DOHH2 (cell line): ENCODE data around the gene FGF11.

ENCODE experiments used
- H3F3A ChIP-seq: fragments of 200-600 bp; sonication (generic), shearing (Covaris generic); 2 replicates; pipeline ENCODE4 v1.6.0; 2016; ENCODE audit warnings: antibody characterized with exemption, mild to moderate bottlenecking; ENCODE audit not compliant: control insufficient read depth, insufficient read depth
- H3K27ac ChIP-seq: fragments of 200-600 bp; sonication (generic); 2 replicates; pipeline ENCODE4 v1.5.1; 2014; ENCODE audit warnings: low read depth, mild to moderate bottlenecking, low read length, moderate library complexity
- H3K27me3 ChIP-seq: fragments of 200-600 bp; sonication (generic); 2 replicates; pipeline ENCODE4 v1.6.1; 2014; ENCODE audit warnings: mild to moderate bottlenecking, low read length, mixed read lengths; ENCODE audit not compliant: control insufficient read depth
- H3K36me3 ChIP-seq: fragments of 200-600 bp; sonication (generic); 2 replicates; pipeline ENCODE4 v1.6.1; 2014; ENCODE audit warnings: mild to moderate bottlenecking, low read length, moderate library complexity, mixed read lengths; ENCODE audit not compliant: control insufficient read depth
- H3K4me1 ChIP-seq: fragments of 200-600 bp; sonication (generic); 2 replicates; pipeline ENCODE4 v1.6.1; 2014; ENCODE audit warnings: mild to moderate bottlenecking, low read length, mixed read lengths; ENCODE audit not compliant: control insufficient read depth
- H3K4me2 ChIP-seq: fragments of 200-600 bp; sonication (generic); 2 replicates; pipeline ENCODE4 v1.6.0; 2014; ENCODE audit warnings: mild to moderate bottlenecking, low read length, moderate library complexity
- H3K4me3 ChIP-seq: fragments of 200-600 bp; sonication (generic); 2 replicates; pipeline ENCODE4 v1.5.1; 2014; ENCODE audit warnings: mild to moderate bottlenecking, low read length, mixed read lengths
- H3K79me2 ChIP-seq: fragments of 200-600 bp; sonication (generic); 2 replicates; pipeline ENCODE4 v1.6.1; 2014; ENCODE audit warnings: mild to moderate bottlenecking, low read length, mixed read lengths; ENCODE audit not compliant: control insufficient read depth
- H3K9me2 ChIP-seq: fragments of 200-600 bp; sonication (generic); replicated peaks from 2 replicates; pipeline ENCODE4 v1.6.1; 2014; ENCODE audit warnings: mild to moderate bottlenecking, low read length, mixed read lengths; ENCODE audit not compliant: control insufficient read depth
- H3K9me3 ChIP-seq: fragments of 200-600 bp; sonication (generic); 2 replicates; pipeline ENCODE4 v1.6.1; 2014; ENCODE audit warnings: antibody characterized with exemption, low read length, mixed read lengths; ENCODE audit not compliant: control insufficient read depth, insufficient read depth
- H4K20me1 ChIP-seq: fragments of 200-600 bp; sonication (generic); 2 replicates; pipeline ENCODE4 v1.6.0; 2014; ENCODE audit warnings: low read depth, mild to moderate bottlenecking, antibody characterized with exemption, low read length, moderate library complexity; ENCODE audit not compliant: control insufficient read depth, insufficient read depth
- CTCF ChIP-seq: fragments of 200-600 bp; sonication (generic); IDR thresholded peaks from one replicate; pipeline ENCODE4 v1.5.1; 2014; ENCODE audit warnings: antibody characterized with exemption, mild to moderate bottlenecking, low read depth, low read length; ENCODE audit not compliant: poor library complexity, severe bottlenecking
- EZH2phosphoT487 ChIP-seq: fragments of 200-600 bp; sonication (generic); IDR thresholded peaks from 2 replicates; pipeline ENCODE4 v1.6.1; 2017; ENCODE audit warnings: borderline replicate concordance, mild to moderate bottlenecking, antibody characterized with exemption, low read length, moderate library complexity, mixed read lengths

The FGF11 gene

GRCh38 chr17:7407485-7408251 lies 31.6 kb upstream of the FGF11 start, which contains the start of gene NLGN2:
TSS of gene NLGN2 (plus strand) at chr17:7407845. CDS start at chr17:7408256, 411 bp downstream.
- H3K79me2 ChIP-seq: peaks cover 9% of the 10 kb centered on the region
- 0 out of 2 replicates have a peak, but pooled peaks cover 4% of the 10 kb centered on the region for H3K36me3 ChIP-seq
- H3K27ac ChIP-seq: no peak within 1 kb of the TSS
- H3K4me2 ChIP-seq: no peak within 1 kb of the TSS
- H3F3A ChIP-seq: 0 out of 2 replicates have a peak, but pooled peaks cover 2% of the 10 kb centered on the region
- TF ChIP-seq EZH2phosphoT487 (no peak), CTCF (no peak)
- no peaks in the 10 kb centered on the region for H3K27me3 ChIP-seq
- no peak within 1 kb of the TSS for H3K4me3 ChIP-seq
- H4K20me1 ChIP-seq: no peaks in the 10 kb centered on the region
- no peaks in the 10 kb centered on the region for H3K9me2 ChIP-seq
- H3K4me1 ChIP-seq: peaks cover 10% of the 10 kb centered on the region
- no peaks in the 10 kb centered on the region for H3K9me3 ChIP-seq

- H3K4me1 ChIP-seq: peaks cover 4% of the 10 kb centered on the region
- no peaks in the 10 kb centered on the region for H4K20me1 ChIP-seq
- TF ChIP-seq CTCF (no peak), EZH2phosphoT487 (no peak)
- no peaks in the 10 kb centered on the region for H3K36me3 ChIP-seq
- H3F3A ChIP-seq: 0 out of 2 replicates have a peak, but pooled peaks cover 2% of the 10 kb centered on the region
- no peak overlapping the region for H3K4me2 ChIP-seq
- no peaks in the 10 kb centered on the region for H3K27me3 ChIP-seq
- H3K9me2 ChIP-seq: no peaks in the 10 kb centered on the region
- H3K4me3 ChIP-seq: no peak overlapping the region
- H3K9me3 ChIP-seq: no peaks in the 10 kb centered on the region
- peaks cover 2% of the 10 kb centered on the region for H3K79me2 ChIP-seq
- H3K27ac ChIP-seq: no peak overlapping the region
Measured at GRCh38 chr17:7408252-7408727, 31.0 kb upstream of the FGF11 start.

- H3K27ac ChIP-seq: no peak overlapping the region
- no peaks in the 10 kb centered on the region for H3K36me3 ChIP-seq
- H3K4me1 ChIP-seq: peaks cover 3% of the 10 kb centered on the region; the same call in 1 of the 2 replicates
- H3K9me2 ChIP-seq: no peaks in the 10 kb centered on the region
- H3K79me2 ChIP-seq: no peaks in the 10 kb centered on the region
- H3K4me3 ChIP-seq: no peak overlapping the region
- H3K9me3 ChIP-seq: no peaks in the 10 kb centered on the region
- no peaks in the 10 kb centered on the region for H4K20me1 ChIP-seq
- H3K27me3 ChIP-seq: no peaks in the 10 kb centered on the region
- TF ChIP-seq EZH2phosphoT487 (no peak), CTCF (no peak)
- H3F3A ChIP-seq: 0 out of 2 replicates have a peak, but pooled peaks cover 2% of the 10 kb centered on the region
- H3K4me2 ChIP-seq: no peak overlapping the region
Measured at GRCh38 chr17:7408863-7409262, 30.4 kb upstream of the FGF11 start.
